NT2/D1 (cell line): ENCODE data around the gene RPL28.

Source experiments
- SUZ12 ChIP-seq: IDR thresholded peaks from 2 replicates; pipeline ENCODE4 v1.6.1; 2011; ENCODE audit not compliant: insufficient read length, insufficient read depth; ENCODE audit errors: extremely low read depth
- YY1 ChIP-seq: IDR thresholded peaks from 2 replicates; pipeline ENCODE4 v1.6.1; 2011; ENCODE audit not compliant: insufficient read length, insufficient read depth
- ZNF274 ChIP-seq: IDR thresholded peaks from 2 replicates; pipeline ENCODE4 v1.6.1; 2011; ENCODE audit warnings: mild to moderate bottlenecking, low read depth, low read length

- TF ChIP-seq ZNF274 = no peak
- TF ChIP-seq YY1 = no peak
- no peak for TF ChIP-seq SUZ12
Observed at GRCh38 chr19:55385724-55386492, at the start of gene RPL28.
